Activated T-helper 17 cell treated with anti-CD3 and anti-CD28 coated beads, Interleukin-2, amount 50 U/mL, for 72 hours (primary cell): ENCODE results near the gene HOXA2. TPM values are rescaled to one million over a fixed set of nuclear protein-coding genes. Genes with fewer than 3 reads are reported as not detected.

Experiments
- ATAC-seq: fragments of 150-1000 bp; cut with Tn5 transposase; replicated peaks from 2 replicates; pipeline ENCODE4 v1.10.0; 2021; ENCODE audit warnings: mild to moderate bottlenecking, moderate library complexity
- H3K27ac Mint-ChIP-seq: one replicate; pipeline ENCODE4 v1.8.0; 2022; ENCODE audit warnings: mixed read lengths
- H3K27me3 Mint-ChIP-seq: one replicate; pipeline ENCODE4 v1.8.0; 2022; ENCODE audit warnings: mixed read lengths
- H3K36me3 Mint-ChIP-seq: one replicate; pipeline ENCODE4 v1.8.0; 2022; ENCODE audit warnings: low read depth, mild to moderate bottlenecking, mixed read lengths
- H3K4me1 Mint-ChIP-seq: one replicate; pipeline ENCODE4 v1.8.0; 2022; ENCODE audit warnings: mixed read lengths
- H3K4me3 Mint-ChIP-seq: one replicate; pipeline ENCODE4 v1.8.0; 2022; ENCODE audit warnings: mild to moderate bottlenecking, mixed read lengths
- H3K9me3 Mint-ChIP-seq: one replicate; pipeline ENCODE4 v1.8.0; 2022; ENCODE audit warnings: mixed read lengths
- total RNA-seq, 2 donors: library from RNA; stranded (reverse); gene quantifications; one replicate each; pipeline ENCODE4 v1.2.3, GENCODE V29; 2022

The HOXA2 gene
- total RNA-seq, 2 donors from 2014 or later, result not detected

DNA sequence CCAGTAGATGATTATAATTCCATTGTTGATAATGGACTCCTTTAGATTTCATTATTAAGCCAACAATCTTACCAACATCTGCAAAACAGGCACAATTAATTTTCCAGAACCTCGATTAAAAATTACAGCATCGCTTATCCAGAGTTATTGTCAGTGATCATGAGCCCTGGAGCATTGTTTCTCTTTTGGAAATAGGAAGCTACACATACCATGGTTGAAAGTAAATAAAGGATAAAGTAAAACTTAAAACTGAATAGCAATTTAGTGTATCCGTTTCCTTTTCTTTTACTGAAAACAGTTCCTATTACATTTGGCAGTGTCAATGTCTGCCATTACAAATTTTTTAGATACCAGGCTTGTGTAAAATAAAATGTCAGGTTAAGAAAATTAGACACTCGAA is 9.9 kb upstream of the HOXA2 start:
- ATAC-seq, result no peak
- H3K9me3 Mint-ChIP-seq, result no peaks in the 10 kb centered on the region
- H3K27me3 Mint-ChIP-seq, result peaks cover 10% of the 10 kb centered on the region

GRCh38 chr7:27111751-27112277 is 9.3 kb upstream of the HOXA2 start:
- H3K4me1 Mint-ChIP-seq, result peaks cover 4% of the 10 kb centered on the region
- H3K27me3 Mint-ChIP-seq, result peaks cover 10% of the 10 kb centered on the region
- no peaks in the 10 kb centered on the region for H3K9me3 Mint-ChIP-seq
- no peak overlapping the region for H3K27ac Mint-ChIP-seq
- ATAC-seq, result no peak
- H3K36me3 Mint-ChIP-seq, result no peaks in the 10 kb centered on the region
- no peak overlapping the region for H3K4me3 Mint-ChIP-seq

More for the DNA sequence above, 9.9 kb upstream of the HOXA2 start:
- Mint-ChIP-seq H3K36me3 (no peaks in the 10 kb centered on the region), H3K27ac (no peak overlapping the region), H3K4me3 (no peak overlapping the region), H3K4me1 (peaks cover 3% of the 10 kb centered on the region)

GRCh38 chr7:27111042-27111750 is 8.7 kb upstream of the HOXA2 start:
- H3K27ac Mint-ChIP-seq, result no peak overlapping the region
- no peaks in the 10 kb centered on the region for H3K36me3 Mint-ChIP-seq
- H3K9me3 Mint-ChIP-seq, result no peaks in the 10 kb centered on the region
- ATAC-seq, result no peak
- H3K27me3 Mint-ChIP-seq, result peaks cover 10% of the 10 kb centered on the region
- H3K4me1 Mint-ChIP-seq, result peaks cover 4% of the 10 kb centered on the region
- no peak overlapping the region for H3K4me3 Mint-ChIP-seq

DNA sequence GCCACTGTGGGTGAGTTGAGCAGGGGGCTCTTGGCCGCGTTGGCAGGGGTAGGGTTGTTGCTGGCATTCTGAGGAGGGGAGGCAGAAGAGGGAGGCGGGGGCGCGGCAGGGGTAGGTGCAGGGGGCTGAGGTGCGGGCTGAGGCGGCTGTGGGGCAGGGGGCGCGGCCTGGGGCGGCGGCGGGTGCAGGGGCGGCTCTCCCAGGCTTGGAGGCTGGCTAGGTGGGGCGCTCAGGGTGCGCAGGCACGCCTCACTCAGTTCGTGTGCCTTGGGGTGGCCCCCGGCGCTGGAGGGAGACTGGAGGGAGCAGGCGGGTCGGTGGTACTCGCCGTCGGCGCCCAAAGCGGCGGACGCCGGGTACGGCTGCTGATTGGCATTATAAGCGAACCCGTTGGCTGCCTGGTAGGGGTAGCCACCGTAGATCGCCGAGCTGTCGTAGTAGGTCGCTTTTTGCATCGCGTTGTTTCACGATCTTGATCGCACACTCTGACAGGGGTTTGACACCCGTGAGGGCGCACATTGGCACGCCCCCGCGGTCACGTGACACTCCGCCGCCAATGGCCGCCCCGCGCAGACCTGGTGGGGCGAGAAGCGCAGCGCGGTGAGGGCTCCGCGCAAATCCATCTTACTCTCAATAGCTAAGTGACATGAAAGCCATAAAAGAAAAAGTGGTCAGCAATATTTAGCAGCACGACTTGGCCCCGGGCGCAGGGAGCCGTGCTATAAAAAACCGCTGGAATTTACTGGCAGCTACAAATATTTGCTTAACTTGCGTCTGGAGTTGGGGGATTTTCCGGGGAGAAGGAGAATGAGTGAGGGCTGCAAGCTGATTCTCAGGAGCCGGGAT is 7.9 kb upstream of the HOXA2 start:
- Mint-ChIP-seq H3K27ac (no peak overlapping the region), H3K36me3 (no peaks in the 10 kb centered on the region), H3K9me3 (no peaks in the 10 kb centered on the region), H3K4me3 (no peak overlapping the region), H3K27me3 (peaks cover 11% of the 10 kb centered on the region), H3K4me1 (peaks cover 4% of the 10 kb centered on the region)
- no peak for ATAC-seq

DNA sequence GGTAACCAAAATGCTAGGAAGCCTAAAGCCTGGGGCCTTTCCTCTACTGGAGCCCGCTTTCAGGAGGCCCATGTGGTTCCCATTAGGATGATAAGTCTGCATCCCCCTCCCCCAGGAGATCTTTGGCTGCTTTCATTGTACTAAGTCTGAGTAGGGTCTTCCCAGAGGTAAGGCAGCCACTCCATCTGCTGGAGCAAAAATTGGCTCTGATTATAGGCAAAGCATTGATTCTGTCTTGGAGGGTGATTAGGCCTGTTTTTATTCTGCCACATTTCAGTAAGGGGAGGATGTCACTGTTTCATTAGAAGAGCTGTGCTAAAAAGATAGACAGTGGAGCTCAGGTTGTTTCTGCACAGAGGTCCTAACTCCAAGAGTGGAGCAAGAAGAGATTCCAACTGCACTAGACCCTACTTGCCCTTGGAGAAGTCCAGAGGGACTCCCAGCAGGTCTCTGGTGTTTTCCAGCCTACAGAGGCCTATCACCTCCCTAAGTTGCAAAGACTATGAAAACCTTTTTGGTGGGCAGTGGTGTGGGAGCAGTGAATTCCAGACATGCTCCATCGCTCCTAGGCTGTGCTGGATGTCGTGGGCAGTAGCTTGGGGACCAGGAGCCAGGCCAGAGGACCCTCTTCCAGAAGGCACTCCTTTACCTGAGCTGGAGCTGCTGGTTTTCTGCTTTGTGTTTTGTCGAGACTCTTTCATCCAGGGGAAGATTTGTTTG is 7.1 kb upstream of the HOXA2 start:
- Mint-ChIP-seq H3K4me3 (no peak overlapping the region), H3K9me3 (no peaks in the 10 kb centered on the region), H3K36me3 (no peaks in the 10 kb centered on the region), H3K4me1 (peaks cover 4% of the 10 kb centered on the region), H3K27ac (no peak overlapping the region), H3K27me3 (peaks cover 15% of the 10 kb centered on the region)
- no peak for ATAC-seq

DNA sequence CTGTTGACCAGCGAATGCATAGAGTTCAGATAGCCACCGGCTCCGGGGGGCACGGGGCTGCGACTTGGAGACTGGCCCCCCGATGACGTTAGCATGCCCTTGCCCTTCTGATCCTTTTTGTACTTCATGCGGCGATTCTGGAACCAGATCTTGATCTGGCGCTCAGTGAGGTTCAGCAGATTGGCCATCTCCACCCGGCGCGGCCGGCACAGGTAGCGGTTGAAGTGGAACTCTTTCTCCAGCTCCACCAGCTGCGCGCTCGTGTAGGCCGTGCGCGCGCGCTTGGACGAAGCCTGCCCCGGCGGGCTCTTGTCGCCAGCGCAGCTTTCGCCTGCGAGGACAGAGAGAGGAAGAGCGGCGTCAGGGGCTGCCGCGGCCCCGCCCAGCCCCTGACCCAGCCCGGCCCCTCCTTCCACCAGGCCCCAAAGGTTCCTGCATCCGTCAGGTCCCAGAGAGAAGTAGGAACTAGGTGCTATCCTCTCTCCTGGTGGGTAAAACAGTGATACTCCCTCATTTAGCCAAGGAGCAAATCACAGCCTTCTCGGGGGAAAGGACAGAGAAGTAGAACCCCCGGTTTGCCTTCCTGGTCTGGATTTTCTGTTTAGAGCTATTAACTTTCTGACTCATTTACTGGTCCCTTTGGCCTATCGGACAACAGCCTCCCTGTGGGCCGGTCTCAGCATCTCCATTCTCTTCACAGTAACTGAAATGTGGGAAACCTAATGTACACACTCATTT is 6.1 kb upstream of the HOXA2 start:
- no peaks in the 10 kb centered on the region for H3K9me3 Mint-ChIP-seq
- H3K36me3 Mint-ChIP-seq, result no peaks in the 10 kb centered on the region
- H3K27me3 Mint-ChIP-seq, result peaks cover 25% of the 10 kb centered on the region
- peaks cover 8% of the 10 kb centered on the region for H3K4me1 Mint-ChIP-seq
- no peak overlapping the region for H3K4me3 Mint-ChIP-seq
- ATAC-seq, result no peak
- H3K27ac Mint-ChIP-seq, result no peak overlapping the region

DNA sequence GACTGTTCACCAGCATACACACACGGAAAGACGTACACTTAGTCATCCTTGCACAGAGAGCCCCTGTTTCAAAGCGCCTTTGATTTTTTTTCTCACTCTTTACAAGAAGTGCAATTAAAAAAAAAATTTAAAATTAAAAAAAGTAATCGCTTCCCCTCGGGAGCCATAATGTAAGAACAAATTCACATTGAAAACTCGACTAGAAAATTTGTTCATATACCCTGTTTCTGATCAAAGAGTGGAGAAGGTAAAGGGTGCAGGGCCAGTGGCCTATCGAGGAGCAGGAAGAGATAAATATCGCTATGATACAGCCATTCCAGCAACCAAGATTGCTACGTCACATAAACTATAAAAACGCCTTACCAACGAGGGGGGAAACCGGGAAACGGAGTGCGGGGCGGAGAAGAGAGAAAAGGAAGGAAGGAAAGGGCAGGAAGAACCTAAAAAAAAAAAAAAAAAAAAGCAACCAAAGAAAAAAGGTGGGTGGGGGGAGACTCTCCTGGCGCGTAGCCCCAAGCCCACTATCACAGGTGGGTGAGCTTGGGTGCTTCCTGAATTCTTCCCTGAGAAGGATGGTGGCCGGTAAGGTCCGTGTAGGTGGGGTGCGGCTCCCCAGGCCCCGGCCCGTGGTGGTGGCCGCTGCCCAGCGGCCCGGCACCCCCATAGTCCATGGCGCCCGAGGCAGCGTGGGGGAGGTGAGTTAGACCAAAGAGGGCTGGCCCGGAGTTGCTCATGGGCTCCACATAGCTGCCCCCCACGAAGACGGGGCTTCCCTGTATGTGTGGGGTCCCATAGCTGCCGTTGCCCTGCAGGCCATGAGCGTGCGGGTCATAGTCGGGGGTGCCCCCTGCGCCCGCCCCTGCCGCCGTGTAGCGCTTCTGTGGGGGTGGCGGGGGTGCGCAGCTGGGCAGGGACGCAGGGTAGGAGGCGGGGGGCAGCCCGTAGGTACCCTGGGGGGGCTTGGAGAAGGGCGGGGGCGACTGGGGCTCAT is 5.2 kb upstream of the HOXA2 start:
- peaks cover 14% of the 10 kb centered on the region for H3K4me1 Mint-ChIP-seq
- no peak for ATAC-seq
- peaks cover 4% of the 10 kb centered on the region for H3K36me3 Mint-ChIP-seq
- H3K27me3 Mint-ChIP-seq, result peaks cover 30% of the 10 kb centered on the region
- no peak overlapping the region for H3K4me3 Mint-ChIP-seq
- H3K27ac Mint-ChIP-seq, result no peak overlapping the region
- H3K9me3 Mint-ChIP-seq, result no peaks in the 10 kb centered on the region

- no peak overlapping the region for H3K4me3 Mint-ChIP-seq
- peaks cover 11% of the 10 kb centered on the region for H3K36me3 Mint-ChIP-seq
- peaks cover 35% of the 10 kb centered on the region for H3K27me3 Mint-ChIP-seq
- ATAC-seq, result no peak
- peaks cover 17% of the 10 kb centered on the region for H3K4me1 Mint-ChIP-seq
- no peak overlapping the region for H3K27ac Mint-ChIP-seq
- H3K9me3 Mint-ChIP-seq, result no peaks in the 10 kb centered on the region
Observed at GRCh38 chr7:27106901-27107240, 4.4 kb upstream of the HOXA2 start.

GRCh38 chr7:27106181-27106900 is 3.9 kb upstream of the HOXA2 start:
- H3K36me3 Mint-ChIP-seq, result peaks cover 16% of the 10 kb centered on the region
- H3K4me1 Mint-ChIP-seq, result peaks cover 17% of the 10 kb centered on the region
- H3K27ac Mint-ChIP-seq, result no peak overlapping the region
- ATAC-seq, result no peak
- H3K27me3 Mint-ChIP-seq, result peaks cover 37% of the 10 kb centered on the region
- no peaks in the 10 kb centered on the region for H3K9me3 Mint-ChIP-seq
- no peak overlapping the region for H3K4me3 Mint-ChIP-seq

GRCh38 chr7:27105301-27106031 is 3.0 kb upstream of the HOXA2 start:
- Mint-ChIP-seq H3K27me3 (peaks cover 44% of the 10 kb centered on the region), H3K9me3 (no peaks in the 10 kb centered on the region), H3K4me1 (peaks cover 17% of the 10 kb centered on the region), H3K36me3 (peaks cover 25% of the 10 kb centered on the region), H3K4me3 (no peak overlapping the region), H3K27ac (no peak overlapping the region)
- ATAC-seq, result no peak

- ATAC-seq, result no peak
Observed at GRCh38 chr7:27104341-27105058, 2.0 kb upstream of the HOXA2 start.

More at GRCh38 chr7:27104341-27105058, 2.0 kb upstream of the HOXA2 start:
- Mint-ChIP-seq H3K27me3 (peaks cover 53% of the 10 kb centered on the region), H3K36me3 (peaks cover 35% of the 10 kb centered on the region), H3K9me3 (no peaks in the 10 kb centered on the region), H3K4me1 (peaks cover 17% of the 10 kb centered on the region), H3K27ac (no peak overlapping the region), H3K4me3 (no peak overlapping the region)
